ENCODE results near the gene BCAR3.

BCAR3 gene

GRCh38 chr1:93635614-93636543 is 45.8 kb downstream of the BCAR3 start:
- TF ChIP-seq GATA2 (IDR thresholded peaks at IDR 0.05; ENCODE audit: low read depth, low read length): no peak
- no peak for TF ChIP-seq GATA3 (IDR thresholded peaks at IDR 0.05; ENCODE audit: low read depth, low read length)

GRCh38 chr1:93633313-93633712 is 48.3 kb downstream of the BCAR3 start:
- TF ChIP-seq GATA3 (IDR thresholded peaks at IDR 0.05; ENCODE audit: low read depth, low read length) (no peak), GATA2 (IDR thresholded peaks at IDR 0.05; ENCODE audit: low read depth, low read length) (no peak)

GRCh38 chr1:93631626-93632365 is 49.8 kb downstream of the BCAR3 start:
- TF ChIP-seq GATA2 (IDR thresholded peaks at IDR 0.05; ENCODE audit: low read depth, low read length) (peak; percentile 57), GATA3 (IDR thresholded peaks at IDR 0.05; ENCODE audit: low read depth, low read length) (no peak)

GRCh38 chr1:93630168-93630567 is 51.5 kb downstream of the BCAR3 start:
- TF ChIP-seq GATA3 (IDR thresholded peaks at IDR 0.05; ENCODE audit: low read depth, low read length): no peak
- no peak for TF ChIP-seq GATA2 (IDR thresholded peaks at IDR 0.05; ENCODE audit: low read depth, low read length)

- TF ChIP-seq GATA3 (IDR thresholded peaks at IDR 0.05; ENCODE audit: low read depth, low read length): no peak
- TF ChIP-seq GATA2 (IDR thresholded peaks at IDR 0.05; ENCODE audit: low read depth, low read length): no peak
Measured at GRCh38 chr1:93629101-93630059, 52.3 kb downstream of the BCAR3 start.

GRCh38 chr1:93628681-93629080 is 53.0 kb downstream of the BCAR3 start:
- TF ChIP-seq GATA3 (IDR thresholded peaks at IDR 0.05; ENCODE audit: low read depth, low read length) (no peak), GATA2 (IDR thresholded peaks at IDR 0.05; ENCODE audit: low read depth, low read length) (no peak)

- TF ChIP-seq GATA2 (IDR thresholded peaks at IDR 0.05; ENCODE audit: low read depth, low read length) (peak; percentile 39; the same call in 1 of the 2 replicates), GATA3 (IDR thresholded peaks at IDR 0.05; ENCODE audit: low read depth, low read length) (no peak)
Measured at GRCh38 chr1:93625582-93626327, 55.9 kb downstream of the BCAR3 start.

- TF ChIP-seq GATA3 (IDR thresholded peaks at IDR 0.05; ENCODE audit: low read depth, low read length) (no peak), GATA2 (IDR thresholded peaks at IDR 0.05; ENCODE audit: low read depth, low read length) (no peak)
Measured at GRCh38 chr1:93623875-93624274, 57.8 kb downstream of the BCAR3 start.

- TF ChIP-seq GATA2 (IDR thresholded peaks at IDR 0.05; ENCODE audit: low read depth, low read length) (no peak), GATA3 (IDR thresholded peaks at IDR 0.05; ENCODE audit: low read depth, low read length) (no peak)
Measured at GRCh38 chr1:93623436-93623835, 58.2 kb downstream of the BCAR3 start.

- no peak for TF ChIP-seq GATA2 (IDR thresholded peaks at IDR 0.05; ENCODE audit: low read depth, low read length)
Measured at GRCh38 chr1:93621246-93621645, 60.4 kb downstream of the BCAR3 start.

- TF ChIP-seq GATA3 (IDR thresholded peaks at IDR 0.05; ENCODE audit: low read depth, low read length) (no peak), GATA2 (IDR thresholded peaks at IDR 0.05; ENCODE audit: low read depth, low read length) (no peak)
Measured at GRCh38 chr1:93620841-93621210, 60.8 kb downstream of the BCAR3 start.

- no peak for TF ChIP-seq GATA3 (IDR thresholded peaks at IDR 0.05; ENCODE audit: low read depth, low read length)
- TF ChIP-seq GATA2 (IDR thresholded peaks at IDR 0.05; ENCODE audit: low read depth, low read length): no peak
Measured at GRCh38 chr1:93620172-93620840, 61.3 kb downstream of the BCAR3 start.

Data from SH-SY5Y (cell line).